NCI-H82 (cell line): ENCODE results near the gene ASB18.
A peak's percentile ranks its signal among the peaks of the same experiment; 100 is the strongest.

Experiments
- DNase-seq: peaks from one replicate; lab custom pipeline; 2025; lab: John Stamatoyannopoulos, UW

ASB18 gene

DNA sequence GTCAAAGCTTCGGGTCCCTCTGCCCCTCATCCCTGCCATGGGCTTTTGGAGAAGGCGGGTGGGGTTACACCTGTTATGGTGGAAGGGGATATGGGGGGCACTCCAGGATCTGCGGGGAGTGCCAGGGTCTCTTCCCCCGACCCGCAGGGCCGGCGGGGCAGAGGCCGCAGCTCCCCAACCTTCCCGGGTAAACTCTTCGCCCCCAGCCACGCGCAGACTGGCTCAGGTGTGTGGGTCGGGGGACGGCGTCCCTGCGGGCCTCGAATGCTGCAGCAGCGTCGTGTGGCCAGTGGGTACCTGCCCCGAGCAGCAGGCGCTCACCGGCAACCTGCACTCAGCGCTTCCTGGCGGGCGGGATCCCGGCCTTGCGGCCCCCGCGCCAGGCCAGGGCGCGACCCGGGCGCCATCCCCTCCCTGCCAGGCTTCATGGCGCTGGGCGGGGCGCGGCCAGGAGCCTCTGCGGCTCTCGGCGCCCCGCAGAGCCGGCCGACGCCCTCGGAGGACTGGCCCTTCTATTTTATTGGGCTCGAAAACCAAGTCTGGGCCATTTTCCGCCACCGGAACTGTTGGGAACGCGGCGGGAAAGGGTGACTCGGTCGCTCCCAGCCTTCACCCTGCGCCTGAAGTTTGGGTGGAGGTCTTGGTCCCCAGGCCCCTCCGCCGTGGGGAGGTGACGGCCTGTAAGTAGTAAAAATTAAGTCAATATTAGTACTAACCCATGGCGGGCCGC lies 100.6 kb downstream of the ASB18 start:
- no peak for DNase-seq

DNA sequence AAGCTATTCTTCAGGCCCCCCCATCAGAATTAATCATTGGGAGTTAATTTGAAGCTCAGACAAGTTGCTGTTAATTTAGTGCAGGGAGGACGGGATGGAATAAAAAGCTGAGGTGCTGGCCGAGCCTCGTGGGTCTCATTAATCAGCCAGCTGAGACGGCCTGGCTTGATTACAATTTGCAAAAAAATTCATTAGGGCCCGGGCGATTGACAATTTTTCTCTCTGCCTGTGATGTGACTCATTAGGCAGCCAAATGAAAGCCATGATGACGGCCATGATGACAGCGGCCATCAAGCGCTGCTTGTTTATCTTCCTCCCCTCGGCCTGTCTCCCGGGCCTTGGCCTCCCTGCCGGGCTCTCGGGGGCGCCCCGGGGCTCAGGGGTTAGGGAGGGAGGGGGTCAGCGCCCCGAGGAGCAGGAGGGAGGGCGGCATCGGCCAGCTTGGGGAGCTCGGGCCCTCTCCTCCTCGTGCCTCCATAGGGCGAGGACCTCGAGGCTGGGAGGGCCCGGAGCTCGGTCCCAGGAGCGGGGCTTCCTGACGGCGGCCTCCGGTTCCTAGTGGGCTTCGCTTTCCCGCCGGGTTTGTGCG lies 101.2 kb downstream of the ASB18 start:
- peak; percentile 30 for DNase-seq

DNA sequence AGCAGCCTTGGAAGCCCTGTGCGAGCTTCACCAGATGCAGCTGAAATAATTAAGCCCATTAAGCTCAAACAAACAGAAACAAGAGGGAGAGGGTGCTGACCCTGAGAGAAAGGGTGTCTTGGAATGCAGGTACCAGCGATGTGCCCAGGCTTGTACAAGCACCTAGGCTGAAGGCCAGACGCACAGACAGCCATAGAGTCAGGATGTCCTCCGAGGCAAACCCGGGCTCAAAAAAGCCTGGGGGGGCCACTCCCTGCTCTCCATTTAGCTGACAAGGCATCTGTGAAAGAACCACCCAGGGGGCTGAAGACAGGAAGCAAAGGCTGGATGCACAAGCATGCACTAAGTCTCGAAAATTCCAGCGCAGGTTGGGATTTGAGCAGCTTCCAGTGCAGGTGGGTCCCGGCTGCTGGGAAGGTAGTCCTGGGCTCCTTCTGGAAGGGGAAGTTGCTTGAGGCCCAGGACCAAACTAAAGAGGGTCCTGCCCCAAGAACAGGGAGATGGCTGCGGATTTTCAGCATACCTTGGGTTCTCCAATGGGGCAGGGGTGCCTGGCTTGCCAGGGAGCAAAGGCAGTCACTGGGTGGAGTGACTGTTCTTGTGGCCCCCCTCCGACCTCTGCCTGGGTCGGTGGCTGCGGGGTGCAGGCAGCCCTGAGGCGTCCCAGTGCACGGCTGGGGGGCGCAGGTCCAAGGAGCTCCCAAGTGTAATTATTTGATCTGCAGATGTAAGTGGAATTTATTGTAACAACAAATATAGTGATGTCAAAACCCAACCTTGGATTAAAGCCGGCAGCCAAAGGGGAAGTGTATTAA lies 102.0 kb downstream of the ASB18 start:
- DNase-seq, result peak; percentile 35

DNA sequence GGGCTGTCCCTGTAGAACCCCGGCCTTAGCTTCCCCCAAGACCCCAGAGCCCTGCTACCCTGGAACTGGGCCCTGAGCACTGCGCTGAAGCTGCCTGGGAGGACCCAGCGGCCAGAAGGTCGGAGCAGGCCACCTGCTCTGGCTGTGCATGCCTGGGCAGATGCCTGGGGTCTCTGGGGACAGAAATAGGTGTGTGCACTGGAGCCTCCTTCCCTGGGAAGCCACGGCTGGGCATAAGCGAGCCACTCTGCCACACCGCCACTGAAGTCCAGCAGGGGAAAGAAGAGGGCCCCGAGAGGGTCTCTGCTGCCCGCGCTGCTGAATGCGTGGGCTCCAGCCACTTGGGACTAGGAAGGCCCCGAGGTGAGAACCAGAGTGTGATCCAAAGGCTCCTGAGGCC lies 102.7 kb downstream of the ASB18 start:
- no peak for DNase-seq

DNA sequence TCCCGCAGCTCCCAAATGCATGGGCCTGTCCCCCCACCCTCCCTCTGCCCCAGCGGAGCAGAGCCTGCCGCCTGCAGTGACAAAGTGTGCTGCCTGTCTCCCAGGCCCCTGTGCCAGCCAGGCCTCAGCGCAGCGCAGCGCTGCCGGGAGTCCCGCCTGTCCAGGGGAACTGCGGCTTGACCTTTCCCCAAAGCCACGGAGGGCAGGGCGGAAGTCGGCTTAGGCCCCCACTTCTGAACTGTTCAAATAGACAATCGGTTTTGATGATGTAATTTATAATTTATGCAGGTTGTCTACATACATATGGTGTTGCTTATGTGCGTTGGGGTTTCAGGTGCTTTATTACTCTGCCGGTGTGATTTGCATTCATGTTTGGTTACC lies 103.1 kb downstream of the ASB18 start:
- DNase-seq, result no peak

DNA sequence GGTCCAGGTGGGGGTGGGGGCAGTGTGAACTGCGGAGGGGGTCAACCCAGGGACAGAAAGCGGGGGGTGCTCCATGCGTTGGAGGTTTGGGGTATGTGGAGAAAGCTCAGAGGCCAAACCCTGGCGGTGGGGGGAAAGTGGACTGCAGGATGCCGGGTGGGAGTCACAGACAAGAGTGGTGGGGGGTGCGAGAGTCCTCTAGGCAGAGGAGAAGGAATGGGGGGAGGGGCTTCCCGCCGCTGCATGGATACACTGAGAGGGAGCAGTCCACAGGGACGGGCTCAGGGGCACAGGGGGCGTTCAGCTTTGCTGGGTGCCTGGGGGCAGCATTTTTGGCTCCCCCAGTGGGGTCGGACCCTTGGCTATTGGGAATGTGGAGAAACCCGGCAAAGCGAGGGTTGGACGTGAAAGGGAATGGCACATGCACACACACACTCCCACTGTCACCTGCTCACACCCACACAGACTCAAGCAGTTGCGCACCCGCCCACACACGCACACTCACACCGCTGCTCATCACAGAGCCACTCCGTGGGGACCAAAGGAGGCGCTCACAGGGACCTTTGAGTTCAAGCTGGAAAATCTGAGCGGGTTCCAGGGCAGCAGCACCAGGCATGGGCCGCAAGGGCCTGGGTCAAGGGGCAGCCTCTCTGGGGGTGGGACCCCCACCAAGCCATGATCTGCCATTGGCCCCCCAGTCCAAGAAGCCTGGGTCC lies 103.7 kb downstream of the ASB18 start:
- DNase-seq, result no peak

DNA sequence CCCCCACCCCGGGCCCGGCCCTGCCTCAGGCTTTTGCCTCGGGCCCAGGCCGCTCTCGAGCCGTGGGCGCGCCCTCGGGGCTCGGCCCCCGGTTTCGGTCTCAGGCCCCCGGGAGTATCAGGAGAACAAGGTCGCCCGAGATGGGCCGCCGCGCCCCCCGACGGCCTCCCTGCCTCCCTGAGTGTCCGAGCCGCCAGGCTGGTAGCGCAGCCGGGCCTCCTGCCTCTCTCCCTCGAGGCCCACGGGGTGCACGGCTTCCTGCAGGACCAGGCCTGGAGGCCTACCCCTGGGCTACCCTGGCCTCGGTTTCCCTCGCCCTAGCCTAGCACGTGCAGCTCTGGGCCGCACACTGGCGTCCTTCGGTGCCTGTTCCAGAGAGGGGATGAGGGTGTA lies 104.4 kb downstream of the ASB18 start:
- no peak for DNase-seq

DNA sequence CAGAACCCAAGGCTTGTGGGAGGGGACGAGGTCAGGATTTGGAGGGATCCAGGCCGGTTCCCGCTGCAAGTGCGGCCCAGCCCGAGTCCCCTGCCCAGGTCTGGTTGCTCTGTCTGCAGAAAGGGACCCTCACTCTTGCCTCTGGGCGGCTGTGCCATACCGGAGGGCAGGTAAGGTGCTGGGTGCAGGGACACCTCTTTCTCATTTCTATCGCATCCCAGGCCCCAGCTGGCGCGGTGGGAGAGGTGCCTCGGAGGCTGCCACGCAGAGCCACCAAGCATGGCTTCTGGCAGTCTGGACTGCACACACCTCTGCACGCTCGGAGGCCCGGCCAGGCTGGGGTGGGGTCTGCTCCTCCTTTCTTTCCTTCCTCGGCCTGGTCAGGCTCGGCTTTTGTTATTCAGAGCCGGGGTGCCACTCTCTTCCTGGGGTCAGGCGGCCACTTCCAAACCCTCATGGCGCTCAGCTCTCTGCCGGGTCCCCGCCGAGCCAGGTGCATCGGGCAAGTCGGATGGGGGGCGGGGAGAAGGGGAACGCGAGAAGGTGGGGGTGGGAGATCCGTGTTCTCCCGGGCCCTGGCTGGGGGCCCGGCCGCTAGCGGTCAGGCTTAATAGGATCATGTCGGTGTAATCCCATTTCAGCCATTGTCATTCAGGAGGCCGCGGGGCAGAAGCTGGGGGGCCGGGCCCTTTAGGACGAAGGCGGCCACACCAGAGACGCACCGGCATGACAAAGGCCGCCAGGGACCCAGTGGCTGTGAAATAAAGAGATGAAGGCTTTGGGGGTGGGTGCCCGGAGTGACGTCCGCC lies 105.0 kb downstream of the ASB18 start:
- DNase-seq, result no peak

DNA sequence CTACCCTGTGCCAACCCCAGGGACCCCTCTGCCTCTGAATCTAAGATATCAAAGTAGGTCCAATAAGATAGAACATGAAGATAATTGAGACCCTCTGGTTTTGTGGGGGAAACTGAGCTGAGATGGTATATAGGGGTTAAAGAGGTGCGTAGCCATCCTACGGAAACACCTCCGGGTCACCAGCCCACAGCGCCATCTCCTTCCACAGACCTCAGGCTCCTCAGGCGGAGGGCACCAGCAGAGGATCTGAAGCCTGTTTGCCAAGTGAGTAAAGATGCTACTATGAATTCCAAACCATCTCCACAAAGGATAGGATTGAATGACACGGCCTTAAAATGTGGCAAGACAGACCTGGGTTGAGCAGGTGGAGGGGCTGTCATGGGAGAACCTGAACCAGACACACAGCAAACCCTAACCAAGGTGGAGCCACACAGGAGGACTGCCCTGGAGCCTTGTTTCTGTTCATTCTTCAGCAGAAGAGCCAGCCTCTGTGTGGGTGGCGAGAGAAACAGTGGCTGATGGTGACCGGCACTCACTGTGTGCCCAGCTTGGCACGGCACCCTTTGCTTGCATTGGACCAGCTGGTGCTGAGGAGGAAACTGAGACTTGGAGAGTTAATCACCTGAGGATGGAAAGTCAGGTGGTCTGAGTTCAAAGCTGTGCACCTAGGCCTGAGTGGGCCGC lies 106.2 kb downstream of the ASB18 start:
- no peak for DNase-seq

DNA sequence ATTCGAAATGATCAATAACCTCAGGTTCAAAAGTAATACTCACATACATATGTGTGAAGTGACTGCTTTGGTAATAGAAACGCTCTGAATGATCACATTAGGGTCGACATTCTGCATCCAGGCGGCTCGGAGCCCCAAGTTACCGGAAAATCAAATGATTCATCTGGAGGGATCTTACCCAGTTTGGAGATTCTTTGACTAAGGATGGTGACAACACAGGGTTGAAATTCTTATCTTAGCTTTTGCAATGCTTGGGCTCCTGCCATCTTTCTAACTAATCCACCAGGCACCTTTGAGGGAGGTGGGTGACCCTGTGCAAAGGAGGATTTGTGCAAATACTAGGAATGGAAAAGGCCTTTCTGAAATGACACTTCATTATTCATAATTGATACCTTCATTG lies 106.8 kb downstream of the ASB18 start:
- DNase-seq, result no peak

DNA sequence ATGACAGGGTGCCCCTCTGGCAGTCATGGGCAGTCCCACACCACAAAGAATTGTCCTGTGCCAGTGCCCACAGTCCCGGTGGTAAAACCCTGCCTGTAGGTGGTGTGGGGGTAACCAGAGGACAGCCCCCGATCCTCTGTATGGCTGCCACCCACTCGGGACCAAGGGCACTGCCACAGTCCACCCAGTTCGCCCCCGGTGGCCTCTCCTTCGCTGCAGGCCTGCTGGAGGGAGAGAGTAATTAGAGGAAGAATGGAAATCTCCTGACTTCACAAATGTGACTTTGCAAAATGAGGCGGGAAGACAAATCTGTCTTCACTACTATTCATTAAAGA lies 107.4 kb downstream of the ASB18 start:
- DNase-seq, result no peak

DNA sequence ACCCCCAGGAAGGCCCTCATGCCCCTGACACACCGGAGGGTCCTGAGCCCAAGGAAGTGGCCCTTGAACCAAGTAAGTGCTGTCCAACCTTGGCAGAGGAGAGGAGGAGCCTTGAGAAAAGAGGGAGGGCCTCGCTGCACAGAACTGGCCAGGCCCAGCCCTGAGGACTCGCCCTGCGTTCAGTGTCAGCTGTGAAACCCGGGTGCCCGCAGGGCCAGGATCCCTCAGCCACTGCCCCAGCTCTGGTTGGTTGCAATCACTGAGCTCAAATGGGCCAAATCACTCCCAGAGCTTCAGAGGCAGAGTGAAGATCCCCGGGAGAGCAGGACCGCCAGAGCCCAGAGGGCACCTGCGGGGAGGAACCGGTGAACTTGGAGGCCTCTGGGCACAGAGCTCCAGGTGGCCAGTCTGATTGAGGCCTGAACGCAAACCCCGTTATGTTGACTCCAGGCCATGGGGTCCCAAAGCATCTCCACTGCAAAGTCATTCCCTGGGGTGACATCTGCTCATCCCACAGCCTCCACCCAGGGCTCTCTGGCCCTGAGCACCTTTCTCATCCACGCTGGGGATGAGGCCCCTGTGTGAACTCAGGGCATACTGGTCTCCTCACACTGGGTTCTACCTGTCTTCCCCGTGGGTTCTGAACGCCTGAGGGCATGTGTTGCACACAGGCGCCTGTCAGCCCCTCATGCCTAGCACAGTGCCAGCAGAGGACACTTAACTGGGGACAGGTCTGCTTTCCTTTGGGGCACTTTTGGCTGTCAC lies 107.9 kb downstream of the ASB18 start:
- no peak for DNase-seq

DNA sequence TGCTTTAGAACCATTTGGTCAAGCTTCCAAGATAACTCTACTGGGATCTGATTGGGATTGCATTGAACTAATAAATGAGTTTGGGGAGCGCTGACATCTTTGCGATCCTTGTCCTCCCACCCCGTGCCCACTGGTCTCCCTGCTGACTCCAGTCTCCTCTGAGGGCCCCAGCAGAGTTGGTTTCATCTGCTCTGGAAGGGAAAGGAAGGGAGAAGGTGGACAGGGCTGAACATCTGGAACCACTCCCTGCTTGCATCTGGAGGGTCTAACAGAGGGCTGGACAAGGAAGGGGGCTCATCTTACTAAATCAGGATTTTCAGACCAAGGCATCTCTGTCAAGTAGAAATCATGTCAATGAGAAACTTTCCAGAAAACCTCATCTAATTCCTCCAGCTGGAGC lies 108.8 kb downstream of the ASB18 start:
- DNase-seq, result no peak

DNA sequence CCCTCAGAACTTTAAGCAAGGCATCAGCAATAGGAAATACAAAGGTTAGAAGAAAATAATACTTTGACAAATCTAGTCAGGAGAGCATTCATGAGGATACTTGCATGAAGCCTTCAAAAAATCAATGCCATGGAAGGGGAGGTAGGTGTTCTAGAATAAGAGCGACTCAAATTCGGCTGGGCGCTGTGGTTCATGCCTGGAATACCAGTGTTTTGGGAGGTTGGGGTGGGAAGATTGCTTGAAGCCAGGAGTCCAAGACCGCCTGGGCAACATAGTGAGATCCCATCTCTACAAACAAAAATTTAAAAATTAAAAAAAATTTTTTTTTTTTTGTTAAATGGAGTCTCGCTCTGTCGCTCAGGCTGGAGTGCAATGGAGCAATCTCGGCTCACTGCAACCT lies 117.8 kb downstream of the ASB18 start:
- DNase-seq, result no peak

DNA sequence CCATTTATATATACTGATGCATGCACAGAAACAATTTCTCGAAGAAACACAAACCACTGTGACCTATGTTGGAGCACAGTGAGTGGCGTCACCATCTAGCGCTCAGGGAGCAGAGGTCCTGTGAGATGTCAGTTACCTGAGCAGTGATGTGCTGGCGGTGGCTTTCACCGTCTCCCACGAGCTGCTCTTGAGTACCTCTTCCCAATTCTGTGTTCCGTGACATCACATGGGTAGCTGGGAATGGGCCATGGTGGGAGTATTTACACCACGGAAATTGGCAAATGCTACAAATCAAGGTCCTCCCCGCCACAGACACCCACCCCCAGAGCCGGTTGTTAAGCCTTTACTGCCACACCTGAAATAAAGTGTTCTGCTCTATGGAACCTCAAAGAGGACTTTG lies 120.4 kb downstream of the ASB18 start:
- no peak for DNase-seq
